ENCODE data around the gene OLIG3.

Gene OLIG3

DNA sequence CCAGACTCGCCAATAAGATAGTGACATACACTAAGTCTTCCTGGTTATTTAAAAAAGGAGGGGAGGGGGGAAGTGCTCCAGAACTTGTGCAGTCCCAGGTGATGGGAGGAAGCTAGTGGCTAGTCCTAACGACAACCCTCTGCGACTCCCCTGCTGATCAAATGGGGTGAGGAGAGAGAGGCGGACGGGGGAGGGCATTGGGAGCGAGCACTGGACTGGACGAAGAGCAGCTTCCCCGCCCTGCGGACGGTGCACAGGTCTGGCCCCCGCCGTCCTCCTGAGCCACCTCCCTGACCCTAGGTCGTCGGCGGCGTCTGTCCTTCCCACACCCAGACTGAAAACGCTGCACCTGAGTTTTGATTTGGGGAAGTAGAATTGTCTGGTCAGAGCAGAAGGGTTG is 2.2 kb upstream of the OLIG3 start:
- DNase-seq (ENCODE audit: low read depth), result no peak

DNA sequence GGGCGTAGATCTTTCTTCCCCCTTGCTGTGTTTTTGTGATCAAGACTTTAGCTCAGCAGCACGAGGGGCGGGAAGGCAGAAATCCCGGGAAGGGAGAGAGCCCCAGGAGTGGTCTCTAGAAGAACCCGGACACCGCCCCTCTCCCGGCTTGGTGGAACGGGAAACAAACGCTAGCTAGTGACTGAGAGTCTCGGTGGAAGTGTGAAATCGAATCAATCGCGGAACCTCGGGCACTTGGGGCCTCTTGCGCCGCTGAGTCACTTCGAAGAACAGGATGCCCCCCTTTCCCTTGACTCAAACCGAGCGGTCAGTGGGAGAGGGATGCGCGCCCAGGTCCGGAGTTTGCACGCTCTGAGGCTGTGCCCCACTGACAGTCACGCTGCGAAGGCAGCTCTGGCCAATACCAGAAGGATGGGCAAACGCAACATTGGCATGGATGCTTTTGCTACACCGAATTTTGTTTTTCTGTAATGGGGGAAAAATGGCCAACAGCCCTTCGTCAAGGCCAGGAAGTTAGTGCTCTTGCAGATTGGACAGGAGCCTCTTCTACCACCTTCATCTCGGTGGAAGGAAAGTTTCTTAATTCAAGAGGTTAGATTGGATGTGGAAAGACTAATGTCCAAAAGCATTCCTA is 1.6 kb upstream of the OLIG3 start:
- no peak for DNase-seq (ENCODE audit: low read depth)

GRCh38 chr6:137494988-137495702 is 951 bp upstream of the OLIG3 start:
- DNase-seq (ENCODE audit: low read depth), result no peak

GRCh38 chr6:137493218-137494038 is 766 bp downstream of the OLIG3 start:
- no peak for DNase-seq (ENCODE audit: low read depth)

DNA sequence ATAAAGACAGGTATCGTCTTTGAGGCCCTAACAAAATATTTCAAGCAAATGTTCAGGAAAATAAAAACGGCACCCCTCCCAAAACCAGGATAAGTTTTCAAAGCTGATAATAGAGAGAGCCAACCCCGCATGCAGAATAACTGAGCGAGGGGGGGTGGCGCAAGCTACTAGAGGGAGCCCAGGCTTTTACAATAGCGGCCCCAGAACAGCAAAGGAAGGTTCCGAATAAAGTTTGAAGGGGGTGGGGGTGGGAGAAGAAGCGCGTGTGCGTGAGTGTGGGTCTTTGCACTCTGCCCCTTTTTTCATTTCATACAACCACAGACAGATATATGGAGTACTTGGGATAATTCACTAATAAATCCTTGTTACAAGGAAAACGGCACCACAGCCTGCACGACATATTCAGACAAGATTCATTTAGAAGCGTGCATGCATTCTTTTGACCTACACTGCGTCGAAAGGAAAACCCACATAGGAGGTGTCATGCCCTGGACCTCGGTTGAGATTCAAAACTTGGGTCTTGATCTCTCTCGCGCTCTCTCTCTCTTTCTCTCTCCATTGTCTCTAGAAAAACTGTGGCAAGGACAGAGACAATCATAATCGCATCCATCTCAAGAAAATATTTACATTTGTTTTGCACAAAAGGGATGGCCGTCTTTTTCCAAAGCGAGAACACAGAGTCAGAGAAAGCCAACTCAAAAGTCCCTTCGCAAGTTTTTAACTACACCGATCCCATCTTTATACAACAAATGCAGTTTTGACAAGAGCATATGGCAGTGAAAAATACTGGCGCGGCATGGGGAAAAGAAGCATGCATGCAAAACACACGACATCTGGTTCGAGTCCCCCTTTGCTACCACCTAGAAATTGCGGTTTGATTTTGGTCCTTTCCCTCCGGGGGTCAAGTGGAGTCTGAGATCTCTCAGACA is 1.6 kb downstream of the OLIG3 start:
- DNase-seq (ENCODE audit: low read depth), result no peak

DNA sequence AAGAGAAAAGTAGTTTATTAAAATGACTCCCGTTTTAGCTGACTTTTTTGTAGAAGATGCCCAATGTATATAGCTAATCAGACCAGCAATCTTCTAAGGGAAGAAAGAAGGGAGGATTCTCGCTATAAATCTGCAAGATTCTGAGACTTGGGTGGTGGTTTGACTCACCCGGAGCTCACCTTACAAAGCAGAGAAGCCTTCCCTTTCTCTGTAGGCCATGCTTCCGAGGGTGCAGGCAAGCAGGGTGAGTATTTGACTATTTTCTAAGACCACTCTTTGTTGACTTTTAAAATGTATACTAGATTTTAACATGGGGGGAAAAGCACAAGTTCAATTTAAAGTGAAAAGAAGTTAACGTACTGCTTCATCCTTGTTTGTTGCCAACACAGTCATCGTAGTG is 2.7 kb downstream of the OLIG3 start:
- no peak for DNase-seq (ENCODE audit: low read depth)

- DNase-seq (ENCODE audit: low read depth), result no peak
Observed at GRCh38 chr6:137490961-137491360, 3.2 kb downstream of the OLIG3 start.

DNA sequence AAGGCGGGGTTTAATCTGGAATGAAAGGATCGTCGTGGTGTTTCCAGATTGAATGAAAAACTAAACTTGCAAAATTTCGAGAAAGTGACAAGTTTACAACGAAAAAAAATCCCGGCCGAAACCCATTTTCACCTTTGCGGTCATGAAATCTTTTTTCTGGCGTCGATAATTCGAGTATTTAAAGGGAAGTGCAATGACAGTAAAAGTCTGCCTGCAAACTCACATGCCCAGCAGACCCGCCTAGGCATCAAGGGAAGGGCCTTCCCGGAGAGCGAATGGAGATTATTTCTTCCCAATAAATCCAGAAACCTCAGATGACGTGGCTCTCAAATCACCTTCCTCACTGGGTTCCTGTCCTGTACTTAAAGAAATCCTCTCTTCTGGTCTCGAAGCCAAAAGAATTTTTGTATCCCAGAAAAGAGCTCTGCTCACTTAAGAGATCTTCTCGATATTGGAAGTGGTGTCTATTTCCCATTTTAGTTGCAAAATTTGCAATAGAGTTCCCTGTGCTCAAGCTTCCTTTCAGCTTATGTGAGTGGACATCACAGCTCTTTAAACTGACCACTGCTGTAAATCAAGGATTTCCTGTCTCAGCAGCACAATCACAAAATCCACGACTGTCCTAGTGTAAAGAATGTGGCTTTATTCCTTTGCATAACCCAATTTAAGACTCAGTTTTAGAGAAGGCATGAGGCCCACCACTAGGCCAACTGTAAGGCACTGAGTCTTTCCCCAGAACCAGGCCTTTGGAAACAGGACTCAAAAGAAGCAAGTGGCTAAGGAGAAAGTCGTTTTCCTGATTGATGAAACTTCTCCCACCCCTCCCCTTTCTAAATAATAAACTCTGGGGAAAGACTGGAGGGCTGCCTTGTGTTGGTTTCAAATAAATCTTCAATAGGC is 3.9 kb downstream of the OLIG3 start:
- DNase-seq (ENCODE audit: low read depth), result no peak

- DNase-seq (ENCODE audit: low read depth), result no peak
Observed at GRCh38 chr6:137489046-137490005, 4.9 kb downstream of the OLIG3 start.

DNA sequence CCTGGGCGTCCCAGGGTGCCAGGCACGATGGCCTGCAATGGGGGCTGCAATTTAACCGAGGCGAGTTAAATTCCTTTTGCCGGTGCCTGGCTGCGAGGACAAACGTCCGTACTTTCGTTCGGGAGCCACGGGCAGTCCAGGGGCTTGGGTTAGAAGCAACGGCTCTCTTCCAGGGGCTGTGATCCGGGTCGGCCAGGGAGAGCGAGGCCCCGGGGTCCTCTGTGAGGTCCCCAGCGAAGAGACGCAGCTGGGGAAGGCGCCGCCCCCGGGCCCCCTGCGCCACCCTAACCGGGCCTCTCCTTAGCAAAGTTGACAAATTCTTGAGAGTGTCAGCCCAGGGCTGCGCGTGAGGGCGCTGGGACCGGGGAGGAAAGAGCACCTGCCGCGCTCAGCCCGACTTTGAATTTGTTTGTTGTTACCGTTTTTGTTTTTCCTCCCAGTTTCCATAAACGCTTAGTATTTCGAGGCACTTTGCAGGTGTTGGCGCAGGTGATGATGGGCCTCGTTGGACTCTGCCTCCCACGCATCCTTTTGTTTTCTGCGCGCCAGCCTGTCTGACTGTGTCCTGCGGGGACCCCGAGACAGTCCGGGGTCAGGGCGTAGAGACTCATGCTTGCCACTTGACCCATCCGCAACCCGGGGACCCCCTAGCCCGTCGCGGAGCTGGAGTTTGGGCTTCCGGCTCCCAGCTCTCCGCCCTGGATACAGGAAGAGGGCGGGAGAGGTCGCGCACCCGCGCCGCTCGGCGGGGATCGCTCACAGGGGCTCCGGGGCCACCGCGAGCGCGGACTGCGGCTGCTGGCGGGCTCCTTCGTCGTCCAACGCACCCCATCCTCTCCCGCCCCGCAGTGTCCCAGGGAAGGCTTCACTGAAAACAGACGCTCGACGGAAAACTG is 5.8 kb downstream of the OLIG3 start:
- no peak for DNase-seq (ENCODE audit: low read depth)

DNA sequence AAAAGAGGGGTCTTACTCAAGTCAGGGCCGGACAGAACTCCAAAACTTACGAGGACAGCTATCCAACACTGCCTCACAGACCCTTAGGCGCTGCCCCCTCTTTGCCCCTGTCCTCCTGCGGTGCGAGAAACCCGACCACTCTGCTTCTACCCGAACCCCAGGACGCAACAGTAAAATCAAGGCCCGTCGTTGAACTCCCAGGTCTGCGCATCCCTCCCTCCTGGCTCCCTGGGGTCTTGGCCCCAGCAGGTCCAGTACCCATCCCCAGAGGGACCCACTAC is 6.4 kb downstream of the OLIG3 start:
- no peak for DNase-seq (ENCODE audit: low read depth)

- DNase-seq (ENCODE audit: low read depth), result no peak
Observed at GRCh38 chr6:137487181-137487868, 6.9 kb downstream of the OLIG3 start.

GRCh38 chr6:137486416-137486815 is 7.8 kb downstream of the OLIG3 start:
- DNase-seq (ENCODE audit: low read depth), result no peak

- no peak for DNase-seq (ENCODE audit: low read depth)
Observed at GRCh38 chr6:137480431-137480830, 13.8 kb downstream of the OLIG3 start.

GRCh38 chr6:137475103-137475502 is 19.1 kb downstream of the OLIG3 start:
- no peak for DNase-seq (ENCODE audit: low read depth)

DNA sequence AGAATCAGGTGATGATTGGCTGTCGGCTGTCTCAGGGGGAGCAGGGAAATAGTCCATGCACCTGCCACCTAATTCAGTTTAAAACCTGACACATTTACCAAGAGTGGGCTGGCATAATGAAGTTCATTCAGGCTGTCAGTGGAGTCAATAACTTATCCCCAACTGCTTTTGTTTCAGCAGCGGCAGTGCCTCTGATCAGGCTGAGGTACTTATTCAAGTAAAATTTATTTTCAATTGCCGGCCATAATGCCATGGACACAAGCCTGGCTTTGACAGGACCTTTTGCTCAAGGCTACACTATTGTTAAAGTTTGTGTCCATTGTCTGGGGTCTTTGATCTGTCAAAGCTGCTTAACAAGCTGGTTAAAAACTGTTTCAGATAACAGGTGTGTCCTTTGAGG is 20.6 kb downstream of the OLIG3 start:
- no peak for DNase-seq (ENCODE audit: low read depth)

- DNase-seq (ENCODE audit: low read depth), result no peak
Observed at GRCh38 chr6:137472641-137473137, 21.5 kb downstream of the OLIG3 start.

DNA sequence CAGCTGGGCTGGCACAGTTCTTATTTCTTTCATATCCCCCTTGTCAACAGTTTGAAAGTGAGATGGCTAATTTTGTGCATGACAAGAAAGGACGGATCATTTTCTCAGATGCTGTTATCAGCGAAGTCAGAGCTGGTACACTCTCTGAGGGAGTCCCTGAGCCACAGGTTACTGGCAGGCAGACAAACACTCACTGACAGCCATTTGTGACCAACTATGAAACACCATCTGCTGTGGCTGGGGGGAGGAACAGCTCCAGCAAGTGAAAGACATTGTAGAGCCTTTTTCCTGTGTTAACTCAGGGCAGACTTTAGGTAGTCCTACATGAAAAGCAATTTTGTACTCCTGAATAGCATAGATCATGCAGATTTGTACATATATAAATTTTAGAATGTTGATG is 22.2 kb downstream of the OLIG3 start:
- DNase-seq (ENCODE audit: low read depth), result no peak

Measured in GM04504 (cell line).